Small intestine (tissue), 7 donors: ENCODE results near the gene COQ3. TPM values are rescaled to one million over a fixed set of nuclear protein-coding genes. Genes with fewer than 3 reads are reported as not detected.

Experiments used
- DNase-seq, 2 donors: peaks; one replicate each; pipeline versions ENCODE4 v3.0.0 to v3.0.0-alpha.2; 2013
- FAIRE-seq: peaks from 2 replicates; lab custom pipeline; 2012; peaks lifted over from hg19 to GRCh38; lab: Jason Lieb, UNC
- H3K27ac ChIP-seq, 3 donors: one replicate each; pipeline ENCODE4 v1.5.1; 2013; ENCODE audit warnings: low read length in 2 of 3, mild to moderate bottlenecking in 2 of 3, control low read depth in 1 of 3, inconsistent platforms in 1 of 3, low read depth in 1 of 3, moderate library complexity in 1 of 3
- H3K27me3 ChIP-seq, 3 donors: one replicate each; pipeline ENCODE4 v1.6.1; 2013; ENCODE audit warnings: low read length in 3 of 3, inconsistent platforms in 1 of 3; ENCODE audit not compliant: control insufficient read depth in 3 of 3, insufficient read depth in 3 of 3
- H3K36me3 ChIP-seq, 3 donors: one replicate each; pipeline ENCODE4 v1.6.1; 2013; ENCODE audit warnings: low read length in 3 of 3, inconsistent platforms in 1 of 3, low read depth in 1 of 3, mild to moderate bottlenecking in 1 of 3, moderate library complexity in 1 of 3; ENCODE audit not compliant: control insufficient read depth in 3 of 3, insufficient read depth in 2 of 3
- H3K4me1 ChIP-seq, 3 donors: one replicate each; pipeline ENCODE4 v1.6.1; 2013; ENCODE audit warnings: low read length in 2 of 3, inconsistent platforms in 1 of 3, low read depth in 1 of 3, mild to moderate bottlenecking in 1 of 3, moderate library complexity in 1 of 3; ENCODE audit not compliant: control insufficient read depth in 3 of 3, insufficient read depth in 2 of 3
- H3K4me3 ChIP-seq, 3 donors: one replicate each; pipeline ENCODE4 v1.5.1; 2013; ENCODE audit warnings: low read length in 3 of 3, control low read depth in 1 of 3, inconsistent platforms in 1 of 3, low read depth in 1 of 3, mild to moderate bottlenecking in 1 of 3, moderate library complexity in 1 of 3
- H3K9me3 ChIP-seq, 2 donors: one replicate each; pipeline ENCODE4 v1.6.1; 2013; ENCODE audit warnings: low read depth in 1 of 2, low read length in 1 of 2; ENCODE audit not compliant: control insufficient read depth in 2 of 2, insufficient read depth in 1 of 2
- WGBS, 3 donors: extraction: QIAGEN DNeasy Blood & Tissue Kit; methylation state at CpG; one replicate each; pipeline ENCODE4 v1.1.7; 2013; 5-methylcytosine and 5-hydroxymethylcytosine counted together
- polyA plus RNA-seq, 4 donors: library from polyadenylated mRNA; stranded (reverse) in 3 of 4; unstranded in 1 of 4; fragments of 200-250 nt in 3 of 4; fragments of 120-200 nt in 1 of 4; gene quantifications; one replicate each; pipeline versions ENCODE4 v1.2.1 to v1.2.3, GENCODE V29; 2013
- donor health status: healthy with polysubstance abuse.
- donor health status: control.
- donor health status: control.
- donor health status: Bipolar disorder and iron deficiency.
- donor health status: healthy.

Gene COQ3
- polyA plus RNA-seq, 4 donors = 7.0 to 14.6 (median 13.5) TPM

GRCh38 chr6:99369533-99369932, 24.5 kb downstream of the COQ3 start:
- Histone ChIP-seq H3K9me3 (no peaks in the 10 kb centered on the region), H3K4me3 (no peak overlapping the region), H3K4me1 (no peaks in the 10 kb centered on the region), H3K36me3 (peaks cover 0 to 2% (median 0%) of the 10 kb centered on the region in 3 donors), H3K27me3 (no peaks in the 10 kb centered on the region), H3K27ac (no peak overlapping the region)
- no peak for DNase-seq
- no peak for FAIRE-seq

- DNase-seq (no peak), FAIRE-seq (no peak)
- Histone ChIP-seq H3K4me1 (no peaks in the 10 kb centered on the region), H3K27ac (no peak overlapping the region), H3K9me3 (no peaks in the 10 kb centered on the region), H3K27me3 (no peaks in the 10 kb centered on the region), H3K36me3 (no peaks in the 10 kb centered on the region), H3K4me3 (no peak overlapping the region)
- WGBS, 3 donors = 94 to 99% (median 96%) methylated on average over 2 of the region's 2 CpGs
These were observed 27.1 kb downstream of the COQ3 start for GRCh38 chr6:99366852-99367251.

- WGBS, 3 donors = 70 to 82% (median 71%) methylated on average over 5 of the region's 5 CpGs
- no peak overlapping the region for H3K4me3 ChIP-seq
- no peaks in the 10 kb centered on the region for H3K4me1 ChIP-seq
- no peaks in the 10 kb centered on the region for H3K9me3 ChIP-seq
- DNase-seq (no peak), FAIRE-seq (no peak)
- no peak overlapping the region for H3K27ac ChIP-seq
- no peaks in the 10 kb centered on the region for H3K36me3 ChIP-seq
- H3K27me3 ChIP-seq = peaks cover 0 to 2% (median 0%) of the 10 kb centered on the region in 3 donors
These were observed 30.0 kb downstream of the COQ3 start for GRCh38 chr6:99364026-99364425.

- Histone ChIP-seq H3K27me3 (peaks cover 0 to 2% (median 0%) of the 10 kb centered on the region in 3 donors), H3K27ac (no peak overlapping the region), H3K4me1 (no peaks in the 10 kb centered on the region), H3K4me3 (no peak overlapping the region), H3K9me3 (no peaks in the 10 kb centered on the region), H3K36me3 (no peaks in the 10 kb centered on the region)
- DNase-seq (no peak), FAIRE-seq (no peak)
- 78 to 93% (median 88%) methylated on average over 1 of the region's 1 CpG for WGBS, 3 donors
These were observed 31.2 kb downstream of the COQ3 start for GRCh38 chr6:99362678-99363268.

- no peak overlapping the region for H3K27ac ChIP-seq
- H3K4me3 ChIP-seq = no peak overlapping the region
- no peaks in the 10 kb centered on the region for H3K9me3 ChIP-seq
- no peak for DNase-seq
- H3K4me1 ChIP-seq = no peaks in the 10 kb centered on the region
- H3K27me3 ChIP-seq = peaks cover 0 to 2% (median 0%) of the 10 kb centered on the region in 3 donors
- 60 to 84% (median 72%) methylated on average over 1 of the region's 1 CpG for WGBS, 3 donors
- no peak for FAIRE-seq
- H3K36me3 ChIP-seq = no peaks in the 10 kb centered on the region
These were observed 34.2 kb downstream of the COQ3 start for GRCh38 chr6:99359800-99360199.

- no peaks in the 10 kb centered on the region for H3K9me3 ChIP-seq
- FAIRE-seq = no peak
- H3K4me3 ChIP-seq = no peak overlapping the region
- H3K27ac ChIP-seq = no peak overlapping the region
- no peaks in the 10 kb centered on the region for H3K4me1 ChIP-seq
- H3K27me3 ChIP-seq = peaks cover 0 to 13% (median under 1%) of the 10 kb centered on the region in 3 donors
- no peaks in the 10 kb centered on the region for H3K36me3 ChIP-seq
- no peak for DNase-seq
- WGBS, 3 donors = 72 to 82% (median 81%) methylated on average over 1 of the region's 1 CpG
These were observed 37.4 kb downstream of the COQ3 start for GRCh38 chr6:99356641-99357040.

- WGBS, 3 donors = 60 to 71% (median 68%) methylated on average over 4 of the region's 4 CpGs
- DNase-seq (no peak), FAIRE-seq (no peak)
- Histone ChIP-seq H3K4me3 (no peak overlapping the region), H3K27me3 (peaks cover 0 to 29% (median 5%) of the 10 kb centered on the region in 3 donors), H3K9me3 (no peaks in the 10 kb centered on the region), H3K4me1 (peaks cover 0 to 7% (median 0%) of the 10 kb centered on the region in 3 donors), H3K27ac (no peak overlapping the region), H3K36me3 (no peaks in the 10 kb centered on the region)
These were observed 39.0 kb downstream of the COQ3 start for GRCh38 chr6:99354983-99355382.

GRCh38 chr6:99353126-99353525, 40.9 kb downstream of the COQ3 start:
- Histone ChIP-seq H3K27ac (no peak overlapping the region), H3K27me3 (peaks cover 11 to 41% (median 12%) of the 10 kb centered on the region in 3 donors), H3K4me3 (no peak overlapping the region), H3K36me3 (no peaks in the 10 kb centered on the region), H3K4me1 (peaks cover 0 to 12% (median 0%) of the 10 kb centered on the region in 3 donors), H3K9me3 (no peaks in the 10 kb centered on the region)
- WGBS, 3 donors = 70 to 72% (median 70%) methylated on average over 9 of the region's 9 CpGs
- no peak for DNase-seq
- no peak for FAIRE-seq

GRCh38 chr6:99350573-99350972, 43.4 kb downstream of the COQ3 start:
- H3K4me1 ChIP-seq = peaks cover 0 to 12% (median 0%) of the 10 kb centered on the region in 3 donors
- no peaks in the 10 kb centered on the region for H3K9me3 ChIP-seq
- H3K4me3 ChIP-seq = peak overlapping the region in 1 of 3 donors; percentile 42
- peaks cover 11 to 42% (median 12%) of the 10 kb centered on the region in 3 donors for H3K27me3 ChIP-seq
- DNase-seq (peak in 1 of 2 donors; percentile 21), FAIRE-seq (no peak)
- H3K36me3 ChIP-seq = no peaks in the 10 kb centered on the region
- no peak overlapping the region for H3K27ac ChIP-seq
- whole genome bisulfite sequencing, 3 donors = 17 to 28% (median 23%) methylated on average over 10 of the region's 10 CpGs
